ENCODE measurements around the gene HERPUD2. TPM values are rescaled to one million over a fixed set of nuclear protein-coding genes. Genes with fewer than 3 reads are reported as not detected.
A peak's percentile ranks its signal among the peaks of the same experiment; 100 is the strongest.

Gene HERPUD2
- total RNA-seq, 1 donor from 2014 or later, result 43.7 TPM

DNA sequence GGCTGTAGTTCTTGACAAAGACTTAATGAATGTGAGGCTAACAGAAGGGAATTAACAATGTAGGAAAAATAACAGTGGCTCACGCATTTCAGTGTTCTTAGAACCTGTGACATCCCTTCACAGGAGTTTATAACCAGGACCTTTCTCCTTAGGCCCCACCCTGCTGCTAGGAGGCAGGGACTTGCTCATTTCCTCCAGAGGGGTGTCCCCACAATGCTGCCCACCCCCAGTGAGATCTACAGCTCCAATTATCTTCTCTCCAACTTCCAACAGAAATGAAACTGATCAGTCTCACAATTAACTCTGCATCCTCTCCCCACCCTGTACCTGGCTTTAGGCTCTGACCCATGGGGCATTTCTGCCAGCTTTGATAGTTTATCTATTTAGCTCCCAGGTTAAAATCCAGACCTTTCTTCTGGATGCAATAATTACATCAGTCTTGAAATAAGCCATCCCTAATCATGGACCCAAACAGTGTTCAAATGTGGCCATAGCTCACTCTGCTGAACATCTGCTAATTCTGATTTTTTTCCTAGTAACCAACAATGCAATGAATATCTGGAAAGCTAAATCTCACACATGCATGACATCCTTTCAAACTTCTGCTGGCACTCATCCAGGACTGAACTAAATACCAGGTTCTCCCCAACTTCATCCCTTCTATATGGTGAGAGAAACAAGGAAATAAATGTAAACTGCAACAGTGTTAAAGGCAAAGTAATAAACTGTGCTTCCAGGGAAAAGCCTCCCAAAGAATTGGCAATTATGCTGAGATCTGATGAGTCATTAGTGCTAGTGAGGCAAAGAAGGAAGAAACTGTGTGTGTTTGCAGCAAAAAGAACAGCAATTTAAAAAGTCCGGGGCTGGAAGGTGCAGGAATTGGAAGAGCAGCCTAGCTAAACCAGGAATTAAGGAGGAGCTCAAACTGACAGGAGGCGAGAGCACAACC lies 64.6 kb downstream of the HERPUD2 start:
- no peak overlapping the region for H3K4me3 ChIP-seq
- H3K4me1 ChIP-seq, result no peaks in the 10 kb centered on the region
- no peak overlapping the region for H3K4me3 Mint-ChIP-seq
- TF ChIP-seq EZH2 (IDR thresholded peaks at IDR 0.05), result no peak
- TF ChIP-seq EZH2phosphoT487 (IDR thresholded peaks at IDR 0.05), result no peak
- TF ChIP-seq, protein P1, sequence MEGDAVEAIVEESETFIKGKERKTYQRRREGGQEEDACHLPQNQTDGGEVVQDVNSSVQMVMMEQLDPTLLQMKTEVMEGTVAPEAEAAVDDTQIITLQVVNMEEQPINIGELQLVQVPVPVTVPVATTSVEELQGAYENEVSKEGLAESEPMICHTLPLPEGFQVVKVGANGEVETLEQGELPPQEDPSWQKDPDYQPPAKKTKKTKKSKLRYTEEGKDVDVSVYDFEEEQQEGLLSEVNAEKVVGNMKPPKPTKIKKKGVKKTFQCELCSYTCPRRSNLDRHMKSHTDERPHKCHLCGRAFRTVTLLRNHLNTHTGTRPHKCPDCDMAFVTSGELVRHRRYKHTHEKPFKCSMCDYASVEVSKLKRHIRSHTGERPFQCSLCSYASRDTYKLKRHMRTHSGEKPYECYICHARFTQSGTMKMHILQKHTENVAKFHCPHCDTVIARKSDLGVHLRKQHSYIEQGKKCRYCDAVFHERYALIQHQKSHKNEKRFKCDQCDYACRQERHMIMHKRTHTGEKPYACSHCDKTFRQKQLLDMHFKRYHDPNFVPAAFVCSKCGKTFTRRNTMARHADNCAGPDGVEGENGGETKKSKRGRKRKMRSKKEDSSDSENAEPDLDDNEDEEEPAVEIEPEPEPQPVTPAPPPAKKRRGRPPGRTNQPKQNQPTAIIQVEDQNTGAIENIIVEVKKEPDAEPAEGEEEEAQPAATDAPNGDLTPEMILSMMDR (IDR thresholded peaks at IDR 0.05), result no peak
- H3K27ac ChIP-seq, result peak overlapping the region; percentile 34
- H3K4me1 Mint-ChIP-seq, result no peaks in the 10 kb centered on the region
- H3K9ac ChIP-seq, result no peak overlapping the region
- H3K27ac Mint-ChIP-seq, result no peak overlapping the region
- no peaks in the 10 kb centered on the region for H3K9me3 ChIP-seq (ENCODE audit: low read depth)
- H3K4me2 ChIP-seq, result no peak overlapping the region
- peaks cover 24% of the 10 kb centered on the region for H3F3A ChIP-seq (ENCODE audit: low read depth)
- H3K79me2 ChIP-seq (ENCODE audit: low read depth), result no peaks in the 10 kb centered on the region
- H3K27me3 ChIP-seq, result no peaks in the 10 kb centered on the region
- peaks cover 22% of the 10 kb centered on the region for H3K36me3 ChIP-seq
- no peak for DNase-seq (ENCODE audit: low spot score)
- H3K36me3 Mint-ChIP-seq, result peaks cover 21% of the 10 kb centered on the region
- H3K9me3 Mint-ChIP-seq, result no peaks in the 10 kb centered on the region
- H4K20me1 ChIP-seq (ENCODE audit: low read depth), result no peaks in the 10 kb centered on the region
- H2AFZ ChIP-seq (replicated peaks), result no peak overlapping the region
- no peaks in the 10 kb centered on the region for H3K27me3 Mint-ChIP-seq (ENCODE audit: insufficient read depth, low read depth)

DNA sequence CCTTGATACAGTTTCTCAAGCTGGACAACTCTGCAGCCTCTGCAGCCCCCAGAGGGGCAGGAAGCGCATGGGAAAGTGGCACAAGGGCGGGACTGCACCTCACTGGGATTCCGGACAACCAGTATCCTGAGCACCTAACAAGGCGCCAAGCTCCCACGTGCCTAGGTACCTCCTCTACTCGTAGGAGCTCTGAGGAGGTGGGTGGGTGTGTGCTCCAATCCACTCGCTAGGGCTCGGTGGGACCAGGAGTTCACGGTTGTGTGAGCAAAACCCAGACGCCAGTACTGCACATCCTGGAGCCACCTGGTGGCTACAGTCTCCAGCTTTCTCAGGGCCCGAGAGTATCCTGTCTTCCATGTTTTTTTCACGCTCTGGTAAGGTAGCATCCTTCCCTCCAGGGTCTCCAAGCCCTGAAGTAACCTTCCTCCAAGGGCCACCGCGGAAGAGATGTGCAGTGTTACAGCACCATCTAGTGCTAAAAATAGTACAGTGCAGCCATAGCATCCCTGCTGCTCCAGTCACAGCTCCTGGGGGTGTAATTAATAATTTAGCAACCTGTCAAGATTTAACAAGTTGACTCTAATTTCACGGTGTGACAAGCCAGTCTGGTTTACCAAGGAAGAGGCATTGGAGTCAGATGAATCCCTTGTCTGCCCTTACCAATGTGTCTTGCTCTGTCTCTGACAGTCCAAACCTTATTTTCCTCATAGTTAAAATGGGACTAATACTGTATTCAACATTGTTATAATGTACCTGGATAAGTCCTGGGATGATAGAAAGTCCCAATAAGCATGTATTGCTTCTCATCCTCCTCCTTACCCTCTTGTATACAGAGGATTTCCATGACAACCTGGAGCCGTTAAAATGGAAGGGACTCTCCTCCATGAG lies 70.4 kb downstream of the HERPUD2 start:
- Histone ChIP-seq H3K27me3 (no peaks in the 10 kb centered on the region), H3K79me2 (ENCODE audit: low read depth) (no peaks in the 10 kb centered on the region), H3K4me2 (no peak overlapping the region), H4K20me1 (ENCODE audit: low read depth) (no peaks in the 10 kb centered on the region), H3K9ac (no peak overlapping the region), H3K4me1 (no peaks in the 10 kb centered on the region), H3K4me3 (no peak overlapping the region), H3K9me3 (ENCODE audit: low read depth) (no peaks in the 10 kb centered on the region), H3F3A (ENCODE audit: low read depth) (no peaks in the 10 kb centered on the region), H3K36me3 (no peaks in the 10 kb centered on the region), H2AFZ (replicated peaks) (no peak overlapping the region), H3K27ac (no peak overlapping the region)
- Mint-ChIP-seq H3K9me3 (no peaks in the 10 kb centered on the region), H3K4me3 (no peak overlapping the region), H3K36me3 (peaks cover 7% of the 10 kb centered on the region), H3K4me1 (peaks cover 3% of the 10 kb centered on the region), H3K27me3 (ENCODE audit: insufficient read depth, low read depth) (no peaks in the 10 kb centered on the region), H3K27ac (no peak overlapping the region)
- TF ChIP-seq, protein P1 (IDR thresholded peaks at IDR 0.05), result peak; percentile 94
- no peak for TF ChIP-seq EZH2phosphoT487 (IDR thresholded peaks at IDR 0.05)
- peak; percentile 78 for DNase-seq (ENCODE audit: low spot score)

DNA sequence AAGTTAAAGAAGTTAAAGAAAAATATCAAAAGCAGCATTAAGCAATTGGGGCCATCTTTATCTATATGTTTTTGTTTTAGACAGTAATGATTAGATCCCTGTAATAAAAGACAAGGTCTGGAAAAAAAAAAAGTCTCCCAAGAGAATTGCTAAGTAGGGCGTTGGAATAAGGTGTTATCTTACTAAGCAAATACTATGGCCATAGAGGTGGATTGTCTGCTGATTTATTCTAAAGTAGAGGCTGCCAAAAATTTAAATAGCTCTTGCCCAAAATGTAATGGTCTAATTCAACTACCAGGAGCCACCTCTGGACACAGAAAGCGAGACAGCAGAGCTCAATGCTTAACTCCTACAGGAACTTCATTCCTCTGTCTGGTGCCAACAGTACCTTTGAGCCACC lies 71.6 kb downstream of the HERPUD2 start:
- H3K79me2 ChIP-seq (ENCODE audit: low read depth), result no peaks in the 10 kb centered on the region
- no peaks in the 10 kb centered on the region for H3F3A ChIP-seq (ENCODE audit: low read depth)
- no peak overlapping the region for H3K27ac Mint-ChIP-seq
- H3K4me1 ChIP-seq, result no peaks in the 10 kb centered on the region
- no peak overlapping the region for H3K4me2 ChIP-seq
- no peaks in the 10 kb centered on the region for H3K36me3 ChIP-seq
- no peaks in the 10 kb centered on the region for H3K9me3 Mint-ChIP-seq
- H3K4me3 ChIP-seq, result no peak overlapping the region
- H3K27me3 Mint-ChIP-seq (ENCODE audit: insufficient read depth, low read depth), result no peaks in the 10 kb centered on the region
- H3K36me3 Mint-ChIP-seq, result peaks cover 5% of the 10 kb centered on the region
- no peaks in the 10 kb centered on the region for H3K27me3 ChIP-seq
- no peaks in the 10 kb centered on the region for H3K9me3 ChIP-seq (ENCODE audit: low read depth)
- no peak overlapping the region for H2AFZ ChIP-seq (replicated peaks)
- no peak overlapping the region for H3K4me3 Mint-ChIP-seq
- TF ChIP-seq, protein P1 (IDR thresholded peaks at IDR 0.05), result no peak
- TF ChIP-seq EZH2phosphoT487 (IDR thresholded peaks at IDR 0.05) (no peak), EZH2 (IDR thresholded peaks at IDR 0.05) (no peak)
- H3K4me1 Mint-ChIP-seq, result peaks cover 3% of the 10 kb centered on the region
- H4K20me1 ChIP-seq (ENCODE audit: low read depth), result no peaks in the 10 kb centered on the region
- H3K9ac ChIP-seq, result no peak overlapping the region
- H3K27ac ChIP-seq, result no peak overlapping the region
- no peak for DNase-seq (ENCODE audit: low spot score)

Measured in neural progenitor cell (in vitro differentiated cells).